GM21619 (cell line): ENCODE data around the gene PANK3.
"Not testable (repeated sequence)": the region's sequence is repeated elsewhere in the genome, so short reads cannot be mapped to it uniquely, and the experiment has no call there.

Experiments used
- ATAC-seq: cut with Tn5 transposase; IDR thresholded peaks from one replicate; pipeline ENCODE4 v1.9.1; 2021; ENCODE audit not compliant: unreplicated experiment

The PANK3 gene

GRCh38 chr5:168596122-168596521 is 17.0 kb upstream of the PANK3 start:
- ATAC-seq, result not testable (repeated sequence)

DNA sequence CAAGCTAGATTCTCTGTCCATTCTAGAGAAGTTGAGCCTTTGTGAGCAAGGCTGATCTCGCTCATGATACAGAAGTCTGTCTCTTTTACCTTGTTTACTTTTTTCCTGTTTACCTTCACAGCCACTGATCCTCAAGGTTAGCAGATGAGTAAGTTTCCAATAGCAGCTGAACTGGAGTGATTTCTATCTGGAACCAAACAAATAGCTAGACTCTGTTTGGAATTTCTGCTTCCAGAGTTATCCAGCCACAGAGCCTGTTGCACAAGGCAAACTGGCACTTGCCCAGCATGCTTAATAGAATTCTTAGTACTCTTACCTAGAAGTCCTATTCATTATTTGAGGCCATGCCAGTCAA is 12.8 kb upstream of the PANK3 start:
- no peak for ATAC-seq

- ATAC-seq, result no peak
Observed at GRCh38 chr5:168591302-168592013, 12.3 kb upstream of the PANK3 start.

DNA sequence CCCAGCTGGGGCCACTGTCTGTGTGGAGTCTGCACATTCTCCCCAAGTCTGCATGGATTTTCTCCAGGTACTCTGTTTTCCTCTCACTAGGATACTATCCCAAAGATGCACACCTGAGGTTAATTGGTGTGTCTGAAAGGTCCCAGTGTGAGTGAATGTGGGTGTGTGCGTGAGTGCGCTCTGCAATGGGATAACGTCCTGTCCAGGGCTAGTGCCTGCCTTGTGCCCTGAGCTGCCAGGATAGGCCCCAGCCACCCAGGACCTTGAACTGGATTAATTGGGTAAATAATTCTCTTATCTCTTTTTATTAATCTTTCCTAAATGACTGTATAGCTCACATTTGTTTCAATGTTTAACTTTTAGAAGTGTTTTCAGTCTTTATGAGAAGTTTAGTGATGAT is 11.5 kb upstream of the PANK3 start:
- no peak for ATAC-seq

DNA sequence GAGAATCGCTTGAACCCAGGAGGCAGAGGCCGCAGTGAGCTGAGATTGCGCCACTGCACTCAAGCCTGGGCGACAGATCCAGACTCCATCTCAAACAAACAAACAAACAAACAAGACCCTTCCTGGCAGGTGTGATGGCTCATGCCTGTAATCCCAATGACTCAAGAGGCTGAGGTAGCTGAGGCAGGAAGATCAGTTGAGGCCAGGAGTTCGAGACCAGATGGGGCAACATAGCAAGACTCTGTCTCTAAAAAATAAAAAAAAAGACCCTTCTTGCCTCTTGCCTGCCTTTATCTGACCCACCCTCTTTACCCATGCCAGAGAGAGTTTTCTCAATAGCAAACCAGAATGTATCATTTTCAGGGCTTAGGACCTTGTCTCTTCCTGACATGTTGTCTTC is 8.8 kb upstream of the PANK3 start:
- ATAC-seq, result no peak

DNA sequence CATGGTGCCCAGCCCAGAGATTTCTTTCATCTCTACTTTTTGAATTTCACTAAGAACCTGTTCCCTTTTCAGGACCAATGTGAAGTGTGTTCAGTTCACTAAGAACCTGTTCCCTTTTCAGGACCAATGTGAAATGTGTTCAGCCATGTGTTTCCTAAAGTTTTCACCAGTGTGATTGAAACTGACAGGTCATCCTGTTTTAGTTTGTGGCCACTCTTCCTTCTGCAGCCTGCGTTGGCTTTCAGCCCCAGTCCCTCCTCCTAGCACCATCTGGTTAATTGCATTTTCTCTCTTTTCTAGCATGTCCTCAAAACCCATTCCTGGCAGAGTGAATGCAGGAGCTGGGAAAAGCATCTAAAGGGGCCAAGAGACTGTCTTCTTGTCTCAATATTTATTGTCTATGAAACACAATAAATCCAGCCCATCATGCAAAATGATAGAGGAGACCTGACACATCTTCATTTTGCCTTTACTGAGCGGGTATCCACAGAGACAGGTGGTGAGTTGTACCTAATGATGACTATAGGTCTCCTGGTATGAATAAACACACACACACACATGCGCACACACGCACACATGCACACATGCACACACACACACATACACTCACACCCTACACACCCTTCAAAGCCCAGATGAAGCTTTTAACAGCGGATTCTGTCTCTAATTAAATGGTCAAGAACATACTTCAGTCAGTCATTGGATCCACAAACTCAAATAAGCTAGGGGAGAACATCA is 6.1 kb upstream of the PANK3 start:
- ATAC-seq, result no peak

DNA sequence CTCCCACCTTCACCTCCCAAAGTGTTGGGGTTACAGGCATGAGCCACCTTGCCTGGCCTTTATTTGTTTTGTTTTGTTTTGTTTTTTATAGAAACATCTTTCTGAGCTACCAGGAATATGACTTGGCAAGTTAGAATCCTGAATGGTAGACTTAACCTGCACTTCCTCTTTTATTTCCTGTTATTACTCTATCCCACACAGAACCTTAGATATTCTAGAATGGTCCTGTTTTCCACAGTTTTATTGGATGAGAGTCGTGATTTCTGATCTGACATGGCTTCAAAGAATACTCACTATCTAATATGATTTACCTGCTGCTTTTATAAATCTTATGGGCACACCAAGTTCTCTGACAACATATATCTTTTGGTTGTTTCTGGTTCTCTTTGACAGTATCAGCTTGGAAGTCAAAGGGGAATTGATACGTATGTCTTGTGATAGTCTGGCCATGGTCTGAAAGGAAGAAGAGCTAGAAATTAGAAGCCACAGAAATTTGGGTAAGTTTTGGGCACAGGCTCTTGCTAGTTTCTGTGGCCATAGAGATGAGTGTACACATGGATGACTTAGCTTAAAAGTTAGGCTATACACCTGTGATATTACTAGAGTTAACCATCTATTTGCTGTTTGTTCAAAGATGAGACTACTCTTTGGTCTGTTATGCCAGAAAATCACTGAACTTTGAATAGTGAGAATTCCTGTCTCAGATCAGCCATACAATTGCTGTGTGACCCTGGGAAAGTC is 4.7 kb upstream of the PANK3 start:
- ATAC-seq, result peak; percentile 31

DNA sequence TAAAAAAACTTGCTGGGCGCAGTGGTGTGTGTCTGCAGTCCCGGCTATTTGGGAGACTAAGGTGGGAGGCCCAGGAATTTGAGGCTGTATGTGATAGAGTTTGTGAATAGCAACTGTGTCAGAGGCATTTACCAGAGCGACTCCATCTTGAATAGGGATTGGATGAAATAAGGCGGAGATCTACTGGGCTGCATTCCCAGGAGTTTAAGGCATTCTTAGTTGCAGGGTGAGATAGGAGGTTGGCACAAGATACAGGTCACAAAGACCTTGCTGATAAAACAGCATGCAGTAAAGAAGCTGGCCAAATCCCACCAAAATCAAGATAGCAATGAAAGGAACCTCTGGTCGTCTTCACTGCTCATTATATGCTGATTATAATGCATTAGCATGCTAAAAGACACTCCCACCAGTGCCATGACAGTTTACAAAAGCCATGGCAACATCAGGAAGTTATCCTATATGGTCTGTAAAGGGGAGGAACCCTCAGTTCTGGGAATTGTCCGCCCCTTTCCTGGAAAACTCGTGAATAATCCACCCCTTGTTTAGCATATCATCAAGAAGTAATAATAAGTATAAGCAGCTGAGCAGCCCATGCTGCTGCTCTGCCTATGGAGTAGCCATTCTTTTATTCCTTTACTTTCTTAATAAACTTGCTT is 1.8 kb upstream of the PANK3 start:
- ATAC-seq, result not testable (repeated sequence)

DNA sequence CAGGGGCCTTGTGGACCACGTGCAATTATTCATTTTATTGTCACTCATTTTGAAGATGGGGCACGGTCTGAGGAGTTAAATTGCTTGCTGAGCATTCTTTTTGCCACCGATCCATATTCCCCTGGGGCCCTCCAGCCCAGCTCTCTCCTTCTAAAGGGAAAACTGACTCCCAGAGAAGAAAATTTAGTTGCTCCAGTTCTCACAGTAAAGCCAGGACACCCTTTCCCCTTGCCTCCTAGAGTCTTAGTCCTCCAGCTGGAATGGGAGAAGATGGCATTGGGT is 1.0 kb upstream of the PANK3 start:
- no peak for ATAC-seq

DNA sequence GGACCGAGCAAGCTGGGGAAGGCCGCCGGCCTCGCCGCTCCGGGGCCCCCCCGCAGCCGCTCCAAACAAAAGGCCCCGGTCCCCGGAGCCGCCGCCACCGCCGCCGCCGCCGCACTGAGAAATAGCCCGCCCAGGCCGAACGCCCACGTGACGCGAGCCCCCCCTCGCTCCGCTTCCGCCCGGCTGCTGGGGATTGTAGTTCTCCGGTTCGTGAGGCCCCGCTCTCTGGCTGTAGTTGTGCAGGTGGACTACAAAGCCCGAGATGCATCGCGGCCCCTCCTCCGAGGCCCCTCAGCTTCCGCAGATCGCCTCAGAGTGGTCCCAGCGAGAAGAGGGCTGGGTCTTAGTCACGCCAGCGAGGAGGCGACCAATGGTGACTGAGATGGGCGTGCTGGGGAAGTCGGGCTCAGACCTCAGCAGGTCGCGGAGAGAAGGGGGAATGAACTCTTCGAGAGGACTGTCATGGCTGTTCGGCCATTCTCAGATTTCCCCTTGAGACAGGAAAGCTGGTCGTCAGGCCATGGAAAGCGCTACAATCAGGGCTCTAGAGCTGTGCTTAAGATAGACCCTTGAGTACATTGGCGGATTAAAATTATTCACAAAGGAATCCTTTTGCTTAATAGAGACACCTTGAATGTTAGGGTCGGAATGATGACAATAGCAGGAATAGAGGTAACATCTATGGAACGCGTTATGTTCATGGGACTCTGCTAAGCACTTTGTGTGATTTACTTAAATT is 489 bp upstream of the PANK3 start:
- ATAC-seq, result peak; percentile 90

DNA sequence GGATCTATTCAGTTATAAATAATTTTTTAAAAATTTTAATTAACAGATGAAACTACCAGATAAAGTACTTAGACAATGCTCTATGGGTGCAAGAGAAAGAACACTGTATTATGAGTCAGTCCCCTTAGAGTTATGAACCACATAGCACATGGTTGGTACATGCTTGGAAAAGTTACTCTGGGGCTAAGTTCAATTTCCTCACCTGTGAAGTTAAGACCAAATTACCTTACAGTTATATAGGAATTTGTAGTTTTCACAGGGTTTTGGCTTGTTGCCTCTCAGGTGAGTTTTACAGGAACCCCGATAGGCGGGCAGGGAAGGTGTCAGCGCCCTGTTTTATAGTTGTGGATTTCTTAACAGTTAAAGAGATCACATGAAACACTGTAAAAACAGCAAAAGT is 1.2 kb downstream of the PANK3 start:
- ATAC-seq, result no peak

DNA sequence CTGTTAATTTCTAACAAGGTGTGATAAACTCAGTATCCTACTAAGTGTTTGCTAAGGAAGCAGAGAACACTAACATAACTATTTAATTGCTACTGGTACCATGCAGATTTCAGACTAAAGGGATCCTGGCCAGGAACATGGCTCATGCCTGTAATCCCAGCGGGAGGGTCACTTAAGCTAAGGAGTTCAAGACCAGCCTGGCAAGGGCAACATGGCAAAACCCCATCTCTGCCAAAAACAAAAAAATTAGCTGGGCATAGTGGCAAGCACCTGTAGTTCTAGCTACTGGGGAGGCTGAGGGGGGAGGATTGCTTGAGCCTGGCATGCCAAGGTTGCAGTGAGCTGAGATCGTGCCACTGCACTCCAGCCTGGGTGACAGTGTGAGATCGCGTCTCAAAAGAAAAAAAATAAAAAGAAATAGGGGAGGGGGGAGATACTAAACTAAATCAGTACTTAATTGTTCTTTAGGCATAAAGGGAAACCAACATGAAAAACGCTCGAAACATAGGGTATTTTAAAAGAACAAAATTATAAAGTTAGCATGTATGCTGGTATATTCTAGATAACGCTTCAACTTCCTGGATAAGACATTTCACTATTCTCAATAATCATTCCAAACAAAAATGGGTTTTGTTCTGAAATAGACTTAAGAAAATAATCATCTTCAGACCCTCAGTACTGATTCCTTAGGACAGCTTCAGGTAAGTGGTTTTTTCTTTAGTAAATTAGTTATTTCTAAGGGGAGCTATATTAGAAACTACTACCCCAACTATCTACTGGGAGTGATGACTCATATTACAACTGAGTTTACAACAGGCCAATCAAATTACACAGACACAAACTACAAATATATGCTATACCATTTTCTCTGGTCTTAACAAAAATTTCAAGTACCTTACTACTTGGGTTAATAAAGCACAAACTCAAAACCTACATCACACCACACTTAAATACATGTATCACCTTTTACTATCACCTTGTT is 3.5 kb downstream of the PANK3 start:
- no peak for ATAC-seq

- not testable (repeated sequence) for ATAC-seq
Observed at GRCh38 chr5:168574156-168574555, 5.0 kb downstream of the PANK3 start.

GRCh38 chr5:168573663-168574062 is 5.5 kb downstream of the PANK3 start:
- not testable (repeated sequence) for ATAC-seq

DNA sequence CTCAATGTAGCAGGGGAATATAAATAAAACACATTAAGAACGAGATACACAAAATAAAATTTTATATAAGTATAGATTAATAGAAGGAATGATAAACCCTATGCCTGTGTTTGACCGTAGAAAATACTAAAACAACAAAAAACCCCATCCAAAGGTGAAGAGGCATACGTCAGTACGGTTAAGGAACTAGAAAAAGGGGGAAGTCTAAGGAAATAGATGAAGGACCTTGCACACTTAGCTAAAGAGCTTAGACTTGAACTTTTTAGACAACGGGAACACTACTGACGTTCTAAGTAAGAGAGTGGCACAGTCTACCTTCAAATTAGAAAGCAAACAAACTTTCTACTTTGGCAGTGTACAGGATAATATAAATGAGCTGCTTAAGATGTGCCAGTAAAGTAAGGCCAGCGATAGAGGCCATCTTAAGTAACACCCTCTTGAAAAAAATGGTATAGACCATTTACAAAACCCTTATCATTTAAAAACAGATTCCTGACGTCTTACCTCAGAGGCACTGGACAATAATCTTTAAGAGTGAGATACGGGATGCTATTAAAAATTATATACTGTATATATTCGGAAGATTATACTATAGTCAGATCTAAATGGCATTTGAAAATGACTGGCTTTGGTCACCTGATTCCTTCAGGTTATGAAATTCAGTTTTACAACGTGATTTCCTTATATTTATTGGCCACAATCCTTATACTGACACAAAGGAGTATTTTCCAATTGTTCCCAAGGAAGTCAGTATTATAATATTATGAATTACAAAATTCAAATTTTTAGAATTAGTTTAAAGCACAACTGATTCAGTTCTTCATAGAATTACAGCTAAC is 8.5 kb downstream of the PANK3 start:
- ATAC-seq, result no peak

DNA sequence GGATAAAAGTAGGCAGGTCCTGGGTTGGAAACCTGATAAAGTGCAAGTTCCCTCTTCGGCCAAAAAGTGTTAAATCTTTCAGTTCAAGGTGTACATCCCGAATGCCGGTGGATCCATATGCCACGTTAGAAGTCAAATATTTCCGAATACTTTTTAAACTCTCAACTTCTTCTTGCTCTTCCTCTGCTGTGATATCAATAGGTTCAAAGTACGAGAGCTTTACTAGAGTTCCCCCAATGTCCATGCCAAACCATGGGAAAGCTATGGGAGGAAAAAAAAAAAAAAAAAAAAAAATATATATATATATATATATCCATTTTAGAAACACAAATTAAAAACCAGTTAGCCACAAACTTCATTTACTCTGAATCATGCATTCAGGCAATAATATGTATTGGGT is 10.4 kb downstream of the PANK3 start:
- ATAC-seq, result no peak

DNA sequence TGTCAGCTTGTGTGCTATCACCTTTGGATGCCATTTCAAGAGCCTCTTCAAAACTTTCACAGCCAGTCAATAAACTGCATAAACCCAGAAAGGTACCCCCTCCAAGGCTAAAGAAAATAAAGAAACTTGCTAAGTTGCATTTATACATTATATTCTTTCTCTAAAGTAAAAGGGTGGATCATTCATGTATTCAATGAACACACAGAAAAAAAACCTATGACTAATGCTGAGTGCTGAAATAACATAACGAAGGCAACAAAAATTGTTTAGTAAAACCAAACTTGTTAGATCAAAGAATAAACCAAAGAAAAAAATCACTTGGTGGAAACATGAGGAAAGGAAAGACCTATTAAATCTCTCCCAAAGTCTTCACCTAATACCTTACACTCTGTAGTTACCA is 15.2 kb downstream of the PANK3 start:
- no peak for ATAC-seq

GRCh38 chr5:168562279-168562678 is 16.9 kb downstream of the PANK3 start:
- no peak for ATAC-seq

- ATAC-seq, result no peak
Observed at GRCh38 chr5:168557389-168557788, 21.8 kb downstream of the PANK3 start.
